Stimulated activated CD8-positive, alpha-beta memory T cell treated with anti-CD3 and anti-CD28 coated beads, Interleukin-7, amount 100 ng/mL, for 1 hour (primary cell): ENCODE results near the gene CKS1B.

Experiments used
- DNase-seq, 2 donors: peaks; one replicate each; pipeline ENCODE4 v3.0.0-alpha.2; 2020; ENCODE audit warnings: low read depth in 2 of 2

Gene CKS1B

GRCh38 chr1:155014709-155015508, 40.4 kb downstream of the CKS1B start:
- DNase-seq, result no peak

GRCh38 chr1:155015527-155016230, 41.2 kb downstream of the CKS1B start:
- DNase-seq, result no peak

- no peak for DNase-seq
Measured at GRCh38 chr1:155016231-155016831, 41.9 kb downstream of the CKS1B start.

- DNase-seq, result peak; percentile 72 to 77
Measured at GRCh38 chr1:155017041-155017945, 42.8 kb downstream of the CKS1B start.

DNA sequence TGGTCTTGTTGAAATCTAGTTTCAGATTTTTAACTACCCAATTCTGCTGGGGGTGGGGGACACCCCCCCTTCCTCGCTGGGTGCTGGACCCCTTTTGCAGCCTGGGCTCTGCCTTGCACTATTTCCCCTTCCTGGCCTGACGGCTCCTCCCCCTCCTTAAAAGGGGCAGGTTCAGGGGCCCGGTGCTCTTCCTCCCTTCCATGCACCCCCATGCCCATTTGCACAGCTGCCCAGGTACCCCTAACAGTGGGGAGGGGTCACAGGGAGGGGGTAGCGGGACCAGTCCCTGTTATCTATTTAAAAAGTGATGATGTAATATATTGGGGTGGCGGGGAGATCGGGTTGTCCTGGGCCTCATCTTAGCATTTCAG, 43.5 kb downstream of the CKS1B start:
- DNase-seq, result no peak

- no peak for DNase-seq
Measured at GRCh38 chr1:155018617-155019348, 44.3 kb downstream of the CKS1B start.

GRCh38 chr1:155019377-155020245, 45.1 kb downstream of the CKS1B start:
- no peak for DNase-seq

DNA sequence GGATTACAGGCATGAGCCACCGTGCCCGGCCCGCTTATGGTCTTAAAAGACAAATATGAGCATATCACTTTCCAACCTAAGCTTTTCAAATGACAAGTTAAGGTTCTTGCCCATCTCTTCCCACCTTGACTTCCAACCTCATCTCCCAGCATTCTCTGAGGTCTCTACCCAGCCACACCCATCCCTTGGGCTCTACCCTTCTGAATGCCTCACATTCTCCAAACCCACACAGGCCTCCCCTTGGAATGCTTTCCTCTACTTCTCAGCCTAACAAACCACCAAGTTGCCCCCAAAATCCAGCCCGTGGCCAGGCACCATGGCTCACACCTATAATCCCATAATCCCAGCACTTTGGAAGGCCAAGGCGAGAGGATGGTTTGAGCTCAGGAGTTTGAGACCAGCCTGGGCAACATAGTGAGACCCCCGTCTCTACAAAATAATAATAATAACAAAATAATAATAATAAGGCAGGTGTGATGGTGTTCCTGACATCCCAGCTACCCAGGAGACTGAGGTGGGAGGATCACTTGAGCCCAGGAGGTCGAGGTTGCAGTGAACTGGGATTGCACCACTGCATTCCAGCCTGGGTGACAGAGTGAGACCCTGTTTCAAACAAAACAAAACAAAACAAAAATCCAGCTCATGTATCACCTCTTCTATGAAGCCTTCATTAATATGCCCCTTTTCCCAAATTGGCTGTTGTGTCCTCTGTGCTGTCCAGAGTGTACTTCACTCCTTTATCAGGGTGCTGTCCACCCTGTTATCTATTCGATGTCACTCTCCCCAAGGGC, 47.9 kb downstream of the CKS1B start:
- no peak for DNase-seq

DNA sequence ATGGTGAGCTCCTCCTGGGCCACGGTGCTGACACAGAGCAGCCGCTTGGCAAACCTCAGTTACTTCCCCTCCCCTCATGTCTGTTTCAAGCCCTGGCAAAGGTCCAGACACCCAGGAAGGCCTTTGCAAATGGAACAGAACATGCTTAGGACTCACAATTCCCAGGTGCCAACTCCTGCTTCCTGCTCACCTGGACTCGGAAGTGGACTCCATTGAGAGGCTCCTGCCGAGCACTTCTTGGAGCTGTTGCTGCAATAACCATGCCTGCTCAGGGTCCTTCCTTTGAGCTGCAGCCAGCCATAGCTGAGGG, 48.4 kb downstream of the CKS1B start:
- no peak for DNase-seq

DNA sequence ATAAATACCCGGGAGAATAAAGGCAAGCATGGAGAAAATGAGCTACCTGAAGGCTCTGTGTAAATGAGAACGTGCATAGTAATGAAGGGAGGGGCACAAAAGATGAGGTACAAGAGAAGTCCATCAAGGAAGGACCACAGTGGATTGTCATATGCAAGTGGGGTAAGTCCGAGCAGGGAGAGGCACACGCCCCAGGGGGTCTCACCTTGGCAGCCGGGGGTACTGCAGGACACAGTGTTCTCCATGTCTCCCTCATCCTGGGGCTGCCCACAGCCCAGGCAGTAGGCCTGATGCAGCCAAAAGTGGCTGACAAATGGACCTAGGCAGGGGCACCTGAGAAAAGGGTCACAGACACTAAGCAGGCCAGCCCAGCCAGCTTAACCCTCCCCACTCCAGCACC, 49.1 kb downstream of the CKS1B start:
- DNase-seq, result no peak

DNA sequence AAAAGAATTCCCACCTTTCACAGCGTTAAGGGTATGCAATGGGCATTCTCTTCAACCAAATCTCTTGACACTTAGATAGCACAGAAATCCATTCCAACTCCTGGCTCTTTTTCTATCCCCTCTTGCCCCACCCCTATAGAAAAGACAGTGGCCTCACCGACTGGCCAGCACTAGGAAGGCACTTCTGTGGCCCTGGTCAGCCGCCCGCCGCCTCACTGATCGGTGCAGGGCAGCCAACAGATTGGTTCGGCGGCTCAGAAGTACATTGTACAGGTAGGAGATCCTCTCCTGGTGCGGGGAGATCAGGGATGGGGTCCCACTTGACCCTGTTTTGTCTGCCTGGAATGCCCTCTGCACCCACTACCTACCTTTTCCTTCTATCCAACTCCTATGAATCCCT, 49.8 kb downstream of the CKS1B start:
- DNase-seq, result no peak

DNA sequence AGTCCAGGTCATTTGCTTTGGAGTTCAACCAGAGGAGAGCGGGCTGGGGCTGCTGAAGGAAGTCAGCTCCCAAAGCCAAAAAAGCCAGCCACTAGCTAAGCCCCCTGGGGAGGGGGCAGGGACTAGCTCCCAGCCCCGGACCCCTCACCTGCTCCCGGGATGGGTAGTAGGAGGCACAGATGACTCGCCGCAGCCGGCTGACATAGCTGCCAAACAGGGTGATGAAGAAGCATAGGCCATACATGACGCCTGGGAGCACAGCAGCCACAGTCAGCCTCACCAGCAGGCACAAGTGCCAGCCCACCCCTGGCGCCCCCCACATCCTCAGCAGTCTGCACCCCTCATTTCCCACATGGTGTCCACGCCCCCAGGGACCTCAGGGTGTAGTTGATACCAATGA, 51.7 kb downstream of the CKS1B start:
- no peak for DNase-seq

- no peak for DNase-seq
Measured at GRCh38 chr1:155026588-155026987, 52.1 kb downstream of the CKS1B start.
